C1 segment of cervical spinal cord (tissue), 14 donors: Measurements from ENCODE around the gene ARHGAP22.

Experiments
- DNase-seq, 14 donors: peaks; one replicate each; lab custom pipeline; 2025; lab: John Stamatoyannopoulos, UW

The ARHGAP22 gene

DNA sequence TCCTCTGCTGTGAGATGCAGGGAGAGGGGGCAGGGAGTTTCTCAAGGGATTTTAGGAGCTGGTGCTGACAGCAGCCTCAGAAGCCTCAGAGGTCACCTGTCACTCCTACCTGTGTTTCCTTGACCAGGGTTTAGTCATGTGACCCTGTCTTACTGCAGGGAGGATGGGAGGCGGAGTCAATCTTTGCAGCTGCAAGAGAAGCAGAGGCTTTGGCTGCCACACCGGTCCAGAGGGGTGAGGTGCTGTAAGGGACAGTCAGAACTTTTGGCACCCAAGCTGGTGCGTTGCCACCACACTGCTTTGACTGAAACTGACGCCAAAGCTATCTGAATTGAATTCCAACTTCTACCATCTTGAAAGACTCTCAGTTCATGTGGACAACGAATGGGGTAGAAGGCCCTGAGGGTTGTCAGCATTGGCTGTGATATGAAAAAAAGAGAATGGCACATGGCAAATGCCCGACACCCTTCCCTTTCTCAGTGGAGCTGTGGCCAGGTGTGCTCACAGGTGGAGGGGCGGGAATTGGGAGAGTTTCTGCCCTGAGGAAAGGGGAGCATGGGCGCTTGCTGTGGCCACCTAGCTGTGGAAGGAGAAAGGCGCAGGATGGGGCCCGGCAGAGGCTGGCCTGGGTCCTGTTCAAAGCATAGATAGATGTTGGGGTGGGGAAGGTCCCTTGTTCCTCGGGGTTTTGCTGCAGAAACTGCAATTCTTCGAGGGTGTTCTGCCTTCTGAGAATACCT lies 69.3 kb downstream of the ARHGAP22 start:
- DNase-seq = no peak

DNA sequence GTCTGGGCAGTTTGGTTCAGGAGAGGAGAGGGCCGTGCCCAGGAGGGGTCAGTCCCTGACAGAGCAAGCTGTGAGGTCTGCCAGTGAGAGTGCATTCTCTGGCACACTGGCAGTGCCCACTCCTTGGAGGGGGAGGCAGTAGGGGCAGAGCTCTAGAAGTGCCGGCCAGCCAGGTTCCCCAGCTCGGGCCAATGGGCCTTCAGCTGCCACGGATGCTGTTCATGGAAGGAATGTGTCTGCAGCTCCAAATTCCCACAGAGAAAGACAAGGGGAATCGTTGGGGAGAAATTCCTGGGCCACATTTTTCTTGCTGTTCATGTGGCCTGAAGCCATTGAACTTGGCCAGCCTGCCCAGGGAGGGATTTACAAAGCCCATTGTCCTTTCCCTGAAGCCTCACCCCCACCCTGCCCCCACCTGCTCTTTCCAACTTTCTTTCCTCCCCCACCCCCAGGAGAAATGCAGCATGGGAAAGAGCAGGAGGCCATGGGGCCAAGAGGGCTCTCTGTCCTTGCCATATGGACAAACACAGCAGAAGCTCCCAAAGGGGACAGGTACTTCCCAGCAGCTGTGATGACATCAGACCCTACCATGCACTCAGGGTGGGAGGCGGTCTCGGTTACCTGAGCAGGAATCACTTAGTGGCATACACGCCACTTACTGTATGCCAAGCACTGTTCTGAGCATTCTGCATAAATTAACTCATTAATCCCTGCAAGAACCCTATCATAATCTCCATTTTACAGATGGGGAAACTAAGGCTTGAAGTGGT lies 70.7 kb downstream of the ARHGAP22 start:
- DNase-seq = peak in 2 of 14 donors; percentile 37 to 69

DNA sequence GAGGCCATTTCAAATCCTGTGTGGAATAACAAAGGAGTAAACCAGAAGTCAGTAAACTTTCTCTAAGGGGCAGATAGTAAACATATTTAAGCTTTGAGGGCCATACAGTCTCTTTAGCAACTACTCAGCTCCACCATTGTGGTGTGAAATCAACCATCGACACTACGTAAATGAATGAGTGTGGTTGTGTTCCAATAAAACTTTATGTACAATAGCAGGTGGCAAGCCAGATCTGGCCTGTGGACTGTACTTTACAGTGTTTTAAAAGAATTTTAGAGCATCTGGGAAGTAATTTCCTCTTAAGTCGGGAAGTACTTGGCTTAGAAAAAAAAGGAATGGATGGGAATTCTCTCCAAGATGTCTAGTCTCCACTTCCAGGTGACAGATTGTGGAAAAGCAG lies 71.3 kb downstream of the ARHGAP22 start:
- no peak for DNase-seq

DNA sequence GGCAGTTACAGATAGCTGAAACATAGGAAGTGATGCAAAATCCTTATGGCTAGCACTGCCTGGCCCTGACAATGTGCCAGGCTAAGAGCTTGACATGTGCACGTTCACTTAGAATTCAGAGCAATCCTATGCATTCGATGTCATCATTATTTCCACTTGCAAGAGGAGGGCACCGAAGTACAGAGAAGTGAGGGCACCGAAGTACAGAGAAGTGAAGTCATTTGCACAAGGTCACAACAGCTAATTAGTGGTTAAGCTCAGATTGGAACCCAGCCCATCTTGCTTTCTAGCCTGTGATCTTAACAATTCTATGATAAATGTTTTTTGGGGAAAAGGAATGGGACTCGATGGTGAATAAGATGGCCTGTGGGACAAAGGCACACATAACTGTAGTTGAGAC lies 73.4 kb downstream of the ARHGAP22 start:
- no peak for DNase-seq

DNA sequence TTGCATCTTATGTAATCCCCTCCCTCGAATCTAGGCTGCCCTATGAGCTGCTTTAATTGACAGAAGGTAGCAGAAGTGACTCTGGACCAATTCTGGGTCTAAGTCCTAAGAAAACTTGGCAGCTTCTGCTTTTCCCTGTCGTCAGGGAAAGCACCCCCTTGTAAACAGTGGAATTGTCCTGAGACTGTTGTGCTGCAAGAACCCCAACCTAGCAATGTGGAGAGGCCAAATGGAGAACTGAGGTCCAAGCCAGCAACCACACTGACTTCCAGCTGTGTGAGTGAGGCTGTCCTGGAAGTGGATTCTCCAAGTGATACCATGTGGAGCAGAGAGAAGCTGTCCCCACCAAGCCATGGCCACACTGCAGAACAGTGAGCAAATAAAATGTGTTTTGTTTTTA lies 75.5 kb downstream of the ARHGAP22 start:
- DNase-seq = no peak

DNA sequence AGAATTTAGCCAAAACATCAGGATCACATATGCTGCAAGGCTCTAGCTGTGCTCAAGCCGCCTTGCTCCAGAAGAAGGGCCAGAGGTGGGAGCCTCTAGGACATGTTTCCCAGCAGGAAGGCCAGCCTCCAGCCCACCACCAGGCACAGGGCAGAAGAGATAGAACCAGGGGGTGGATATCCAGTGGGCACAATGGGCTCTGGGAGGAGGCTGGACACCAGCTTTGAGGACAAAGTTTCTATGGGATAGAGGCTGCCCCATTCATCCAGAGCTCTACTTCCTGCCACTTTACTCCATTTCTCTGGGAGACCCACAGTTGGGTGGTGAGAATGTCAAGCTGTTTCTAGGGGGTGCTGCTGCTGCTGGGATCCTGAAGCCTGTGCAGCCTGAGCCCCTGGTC lies 77.1 kb downstream of the ARHGAP22 start:
- DNase-seq = no peak

DNA sequence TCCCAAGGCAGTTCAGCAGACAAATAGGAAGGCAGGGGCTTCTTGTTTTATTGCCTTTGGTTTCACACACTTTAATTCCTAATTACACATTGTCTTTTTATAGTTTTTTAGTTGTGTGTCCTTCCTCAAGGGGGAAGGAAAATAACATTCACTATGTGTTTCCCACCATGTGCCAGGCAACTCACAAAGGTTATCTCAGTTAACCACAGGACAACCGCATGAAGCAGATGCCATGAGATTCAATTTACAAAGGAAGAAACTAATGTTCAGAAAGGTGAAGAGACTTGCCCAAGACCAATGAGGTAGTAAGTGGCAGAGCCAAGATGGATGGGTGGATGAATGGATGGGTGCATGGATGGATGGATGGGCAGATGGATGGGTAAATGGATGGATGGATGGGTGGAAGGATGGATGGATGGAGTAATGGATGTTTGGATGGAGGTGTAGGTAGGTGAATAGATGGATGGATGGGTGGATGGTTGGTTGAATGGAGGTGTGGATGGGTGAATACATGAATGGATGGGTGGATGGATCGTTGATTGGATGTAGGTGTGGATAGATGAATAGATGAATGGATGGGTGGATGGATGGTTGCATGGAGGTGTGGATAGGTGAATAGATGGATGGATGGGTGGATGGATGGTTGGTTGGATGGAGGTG lies 77.9 kb downstream of the ARHGAP22 start:
- DNase-seq = no peak

DNA sequence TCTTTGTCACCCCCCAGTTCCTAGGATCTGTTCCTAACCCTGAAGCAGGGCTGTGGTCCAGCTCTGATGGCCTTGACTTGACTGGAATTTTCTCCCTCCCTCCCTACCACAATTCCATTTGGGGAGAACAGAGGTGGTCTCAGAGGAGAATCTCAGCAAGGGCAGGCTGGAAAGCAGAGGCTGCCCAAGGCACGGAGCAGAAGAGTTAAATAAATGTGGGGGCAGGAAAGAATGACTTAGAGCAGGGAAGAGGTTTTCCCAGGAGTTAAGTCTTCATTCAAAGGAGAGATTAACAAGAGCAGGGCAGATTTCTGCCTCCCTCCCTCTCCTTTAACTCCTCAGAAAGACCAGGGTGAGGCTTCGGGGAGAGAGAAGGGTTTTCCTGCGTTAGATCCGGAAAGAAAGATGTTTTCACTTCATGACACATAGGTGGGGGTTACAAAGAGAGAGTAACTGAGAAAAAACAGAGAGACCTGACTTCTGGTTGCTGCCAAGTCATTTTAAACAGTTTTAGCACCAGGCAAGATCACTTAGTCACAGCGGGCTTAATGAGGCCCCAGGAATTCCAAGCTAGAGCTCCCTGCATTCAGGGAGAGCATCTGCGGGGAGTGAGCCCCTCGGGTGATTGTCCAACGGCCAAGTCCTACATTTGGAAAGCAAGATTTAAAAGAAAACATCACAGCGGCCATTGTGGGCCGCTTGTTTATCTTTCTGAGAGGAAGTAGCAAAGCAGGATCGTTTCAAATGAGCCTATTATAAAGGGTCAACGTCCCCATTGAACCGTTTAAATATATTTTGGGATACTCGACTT lies 78.7 kb downstream of the ARHGAP22 start:
- peak in 1 of 14 donors; percentile 29 for DNase-seq

DNA sequence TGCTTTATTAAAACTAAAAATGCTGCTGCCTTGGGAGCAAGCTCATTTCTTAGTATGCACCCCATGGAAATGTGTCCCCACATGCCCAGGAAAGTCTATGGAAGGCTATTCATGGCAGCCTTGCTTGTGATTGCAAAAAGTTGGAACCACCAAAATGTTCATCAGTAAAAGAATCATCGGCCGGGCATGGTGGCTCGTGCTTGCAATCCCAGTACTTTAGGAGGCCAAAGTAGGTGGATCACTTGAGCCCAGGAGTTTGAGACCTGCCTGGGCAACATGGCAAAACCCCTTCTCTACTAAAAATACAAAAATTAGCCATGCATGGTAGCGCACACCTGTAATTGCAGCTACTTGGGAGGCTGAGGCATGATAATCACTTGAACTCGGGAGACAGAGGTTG lies 79.8 kb downstream of the ARHGAP22 start:
- DNase-seq = no peak

DNA sequence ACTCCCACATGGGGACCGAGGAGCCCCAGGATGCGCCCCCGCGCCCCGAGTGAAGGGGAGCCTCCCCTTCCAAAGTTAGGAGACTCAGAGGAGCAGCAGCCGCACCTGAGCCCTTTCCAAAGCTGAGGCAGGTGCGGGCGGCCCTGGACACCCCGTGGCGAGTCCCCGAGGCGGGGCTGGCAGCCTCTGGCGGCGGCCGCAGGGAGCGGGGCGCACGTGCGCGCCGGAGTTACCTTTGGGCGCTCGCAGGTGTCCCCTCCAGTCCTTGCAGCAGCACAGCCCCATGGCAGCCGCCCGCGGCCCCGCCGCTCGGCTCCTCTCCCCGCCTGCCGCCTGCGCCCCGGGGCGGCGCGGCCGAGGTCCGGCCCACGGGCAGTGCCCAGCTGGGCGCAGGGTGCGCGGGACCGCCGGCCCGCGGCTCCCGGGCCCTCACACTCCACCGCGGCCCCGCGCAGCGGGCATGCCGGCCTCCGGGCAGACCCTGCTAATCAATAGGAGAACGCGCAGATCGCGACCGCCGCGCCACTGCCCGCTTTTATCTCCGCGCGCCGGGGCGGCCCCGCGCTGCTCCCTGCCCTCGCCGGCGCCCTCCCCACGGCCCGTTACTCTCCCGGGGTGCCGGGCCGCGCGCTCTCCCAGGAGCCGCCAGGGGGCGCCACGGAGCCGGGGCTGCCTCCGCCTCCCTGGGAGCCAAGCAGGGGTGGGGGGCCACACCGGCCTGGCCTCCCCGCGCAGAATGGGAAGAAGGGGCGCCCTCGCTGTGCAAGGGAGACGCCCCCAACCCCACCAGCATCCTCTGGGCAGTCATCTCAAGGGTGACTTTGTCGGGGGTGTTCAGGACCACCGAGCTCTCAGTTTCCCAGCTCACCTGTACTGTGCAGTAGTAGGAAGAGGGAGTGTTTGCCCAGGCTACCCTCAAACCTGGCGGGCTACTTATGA lies 80.8 kb downstream of the ARHGAP22 start:
- DNase-seq = peak in 1 of 14 donors; percentile 9

DNA sequence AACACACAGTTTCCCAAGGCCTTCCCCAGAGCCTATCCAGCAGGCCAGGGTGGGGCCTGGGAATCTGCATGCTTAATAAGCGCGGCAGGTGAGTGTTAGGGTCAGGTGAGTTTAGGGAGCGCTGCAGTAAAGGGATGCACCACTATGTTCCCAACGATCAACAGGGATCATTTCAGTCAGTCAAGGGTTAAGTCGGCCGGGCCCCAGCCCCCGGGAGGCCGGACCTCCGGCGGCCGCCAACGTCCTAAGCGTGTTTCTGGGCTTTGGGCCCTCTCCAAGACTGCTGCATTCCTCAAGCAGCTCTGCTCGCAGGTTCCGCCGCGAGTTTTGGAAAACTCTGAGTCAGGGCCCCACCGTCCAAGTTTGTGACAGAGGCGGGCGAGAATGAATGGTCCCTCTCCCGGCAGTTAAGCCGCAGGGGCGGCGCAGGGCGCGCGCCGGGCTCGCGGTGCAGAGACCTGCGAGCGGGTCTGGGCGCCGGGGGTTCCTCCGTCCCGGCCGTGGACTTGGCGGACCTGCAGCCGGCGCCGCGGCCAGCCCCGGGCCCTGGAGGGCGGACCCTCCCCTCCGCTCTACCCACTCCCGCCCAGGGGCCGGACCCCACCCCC lies 81.6 kb downstream of the ARHGAP22 start:
- DNase-seq = peak in 3 of 14 donors; percentile 32 to 70 (median 33)

DNA sequence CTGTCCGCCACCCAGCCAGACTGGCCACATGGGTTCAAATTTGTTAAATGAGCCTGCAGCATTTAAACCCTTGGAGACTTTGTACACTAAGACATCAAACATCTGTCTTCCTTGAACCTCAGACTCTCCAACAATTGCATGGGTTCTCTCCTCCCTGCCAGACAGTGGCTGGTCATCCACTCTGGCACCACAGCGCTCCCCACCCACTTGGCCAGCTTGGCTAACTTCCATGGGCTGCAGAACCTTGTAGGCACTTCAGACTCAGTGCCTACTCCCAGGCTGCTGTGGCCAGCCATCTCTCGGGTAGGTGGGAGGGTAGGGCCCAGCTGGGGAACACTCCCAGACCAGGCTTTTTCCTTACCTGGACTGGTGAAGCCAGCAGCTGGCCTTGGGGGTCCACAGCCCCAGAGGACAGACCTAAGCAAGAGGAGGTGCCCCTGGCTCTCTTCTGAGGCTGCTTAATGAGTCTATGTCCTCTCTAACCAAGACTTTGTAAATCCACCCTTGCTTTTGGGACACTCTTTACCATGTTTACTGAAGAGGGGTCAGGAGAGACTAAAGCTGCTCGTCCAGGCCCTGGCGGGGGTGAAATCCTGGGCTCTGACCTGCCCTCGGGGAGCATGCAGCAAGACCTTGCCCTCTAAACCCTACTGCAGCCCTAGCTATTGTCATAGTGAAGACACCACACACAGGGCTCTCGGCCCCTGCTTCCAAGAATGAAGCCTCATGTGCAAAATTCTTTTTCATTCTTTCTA lies 82.7 kb downstream of the ARHGAP22 start:
- no peak for DNase-seq

DNA sequence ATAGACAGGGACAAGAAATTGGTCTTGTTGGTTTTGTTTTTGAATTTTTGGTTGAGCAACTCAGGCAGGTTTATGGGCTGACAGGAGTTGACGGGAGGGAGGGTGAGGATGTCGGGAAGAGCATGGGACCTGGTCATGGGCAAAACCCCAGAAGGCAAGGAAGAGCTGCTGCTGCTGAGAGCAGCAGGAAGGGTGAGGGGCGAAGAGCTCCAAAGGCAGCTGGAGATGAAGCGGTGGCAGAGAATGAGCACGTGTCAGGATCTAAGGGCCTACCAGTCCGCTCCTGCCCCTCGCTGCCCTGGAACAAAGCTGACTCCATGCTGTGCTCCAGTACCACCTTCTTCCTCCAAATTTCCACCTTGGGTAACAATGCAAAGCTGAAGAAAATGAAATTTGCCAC lies 84.3 kb downstream of the ARHGAP22 start:
- no peak for DNase-seq

DNA sequence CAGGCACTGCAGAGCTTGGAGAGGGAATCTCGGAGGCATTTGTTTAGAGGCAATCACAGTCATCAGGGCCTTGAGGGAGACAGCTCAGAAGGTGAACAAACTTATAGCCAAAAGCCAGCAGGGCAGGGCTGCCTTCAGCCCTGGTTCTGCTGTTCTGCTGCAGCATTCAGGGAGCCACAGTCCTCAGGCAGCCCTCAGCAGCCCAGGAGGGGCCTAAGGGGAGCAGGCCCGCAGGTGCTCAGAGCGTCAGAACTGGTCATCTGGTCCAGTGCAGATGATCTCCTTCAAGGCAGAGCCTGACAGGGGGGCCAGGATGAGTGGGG lies 84.7 kb downstream of the ARHGAP22 start:
- no peak for DNase-seq

DNA sequence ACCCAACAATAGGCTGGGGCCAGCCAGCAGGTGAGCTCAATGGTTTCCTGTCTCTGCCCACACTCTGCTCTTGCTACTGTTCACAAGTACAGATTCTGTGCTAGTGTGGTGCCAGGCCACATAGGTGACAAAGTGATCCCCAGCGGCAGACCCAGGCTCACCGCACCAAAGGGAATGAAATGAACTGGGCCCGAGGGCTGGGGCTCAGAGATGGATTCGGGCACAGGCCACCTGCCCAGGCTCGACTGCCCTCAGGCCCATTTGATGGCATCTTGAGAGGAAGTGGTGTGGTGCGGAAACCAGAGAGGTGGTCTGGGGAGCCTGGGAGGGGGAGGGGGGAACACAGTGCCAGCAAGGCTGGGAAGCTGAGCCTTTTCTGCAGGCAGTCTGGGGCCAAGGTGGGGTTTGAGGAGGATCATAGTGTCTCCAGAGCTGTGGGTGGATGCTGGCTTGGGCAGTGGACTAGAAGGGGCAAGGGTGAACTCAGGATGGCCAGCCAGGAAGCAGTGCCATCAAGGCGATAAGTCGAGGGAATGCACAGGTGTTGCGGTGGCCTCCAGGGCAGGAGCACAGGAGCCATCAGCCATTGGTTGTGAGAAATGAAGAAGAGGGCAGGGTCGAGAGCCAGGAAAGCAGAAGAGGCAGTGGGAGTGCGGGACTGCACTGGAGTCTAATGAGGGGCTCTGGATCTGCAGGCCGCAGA lies 85.2 kb downstream of the ARHGAP22 start:
- no peak for DNase-seq

DNA sequence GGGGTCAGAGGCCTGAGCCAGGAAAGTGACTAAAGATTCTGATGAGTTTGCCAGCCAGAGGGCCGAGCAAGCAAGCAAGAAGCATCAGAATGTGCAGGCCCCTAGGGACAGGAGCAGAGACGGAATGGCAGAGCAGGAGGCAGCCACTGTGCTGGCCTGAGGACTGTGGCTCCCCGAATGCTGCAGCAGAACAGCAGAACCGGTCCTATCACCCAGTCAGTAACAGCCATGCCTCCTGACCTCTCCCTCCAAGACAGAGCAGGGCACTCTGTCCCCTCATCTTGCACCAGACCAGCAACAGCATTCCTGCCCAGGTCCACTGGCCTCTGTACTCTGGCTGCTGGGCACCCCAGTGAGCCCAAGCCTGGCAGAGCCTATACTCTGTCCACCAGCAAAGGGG lies 85.9 kb downstream of the ARHGAP22 start:
- no peak for DNase-seq

DNA sequence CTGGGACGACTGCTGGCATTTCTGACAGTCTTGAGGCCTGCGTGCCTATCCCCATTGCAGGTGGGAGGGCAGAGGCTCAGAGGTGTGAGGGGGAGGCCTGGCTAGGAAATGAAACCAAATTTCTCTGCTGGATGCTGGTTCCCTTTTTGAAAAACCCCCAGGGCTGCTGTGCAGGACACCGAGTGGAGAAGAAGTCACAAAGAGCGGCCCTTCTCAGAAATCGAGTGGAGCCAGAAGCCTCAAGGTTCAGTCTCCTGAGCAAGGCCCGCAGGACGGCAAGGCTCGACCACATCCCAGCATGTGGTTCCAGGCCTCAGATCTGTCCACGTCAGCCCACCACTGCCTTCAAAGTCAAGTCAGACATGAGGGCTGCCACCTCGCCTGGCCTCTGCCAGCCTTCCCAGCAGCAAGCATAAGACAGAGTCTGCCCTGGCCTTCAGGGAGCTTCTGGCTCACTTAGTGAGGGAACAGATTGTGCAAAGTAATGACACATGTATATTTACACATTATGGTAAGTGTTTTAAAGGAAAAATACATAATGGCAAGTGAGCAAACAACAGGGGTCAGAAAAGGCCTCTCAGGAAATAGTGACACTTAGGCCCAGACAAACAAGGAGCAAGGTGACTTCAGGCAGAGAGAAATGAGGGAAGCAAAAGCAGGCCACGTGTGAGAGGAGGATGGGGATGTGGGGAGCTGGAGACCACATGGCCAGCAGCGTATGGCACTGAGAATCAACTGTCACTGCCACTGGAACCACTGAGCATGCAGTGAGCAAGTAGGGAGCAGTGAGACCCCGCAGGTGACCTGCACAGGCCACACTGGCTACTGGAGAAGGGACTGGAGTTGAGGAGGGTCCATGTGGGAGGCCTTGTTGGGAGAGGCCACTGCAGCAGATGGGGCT lies 86.7 kb downstream of the ARHGAP22 start:
- DNase-seq = no peak

DNA sequence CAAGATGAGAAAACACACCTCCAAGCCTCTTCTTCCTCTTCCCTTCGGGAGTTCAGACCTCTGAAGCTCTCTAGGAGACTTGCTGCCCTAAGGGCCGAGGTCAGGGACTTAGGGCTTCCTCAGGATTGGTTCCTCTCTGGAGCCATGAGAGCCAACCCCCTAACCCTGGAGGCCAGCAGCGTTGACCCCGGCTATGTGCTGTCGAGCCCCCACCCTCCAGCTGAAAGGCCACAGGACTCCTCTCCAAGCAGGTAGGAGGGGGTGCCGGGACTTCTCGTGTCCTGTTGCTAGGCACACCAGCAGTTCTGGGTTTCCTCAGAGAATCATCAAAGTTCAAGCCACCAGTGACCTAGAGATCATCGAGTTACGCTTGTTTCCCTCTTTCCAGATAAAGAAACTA lies 87.4 kb downstream of the ARHGAP22 start:
- no peak for DNase-seq
